ENCODE results near the gene BTBD9.

BTBD9 gene

DNA sequence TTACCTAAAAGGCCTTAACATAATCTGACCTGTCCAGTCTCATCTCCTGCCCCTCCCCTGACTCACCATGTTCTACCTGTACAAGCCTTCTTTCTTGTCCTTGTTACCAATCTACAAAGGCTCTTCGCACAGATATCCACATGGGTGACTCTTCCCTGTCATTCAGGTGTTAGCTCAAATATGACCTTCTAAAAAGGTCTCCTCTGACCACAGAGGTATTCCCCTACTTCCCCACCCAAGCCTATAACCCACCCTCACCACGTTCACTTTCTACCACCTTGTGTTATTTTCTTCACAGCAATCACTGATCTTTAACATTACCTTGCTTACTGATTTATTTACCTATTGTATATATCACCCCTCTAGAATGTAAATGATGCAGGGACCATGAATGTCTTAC, 96.7 kb downstream of the BTBD9 start:
- no peak for TF ChIP-seq CTCF (IDR thresholded peaks at IDR 0.05; ENCODE audit: low read depth, low read length, missing control alignments)
- DNase-seq (ENCODE audit: low read depth), result no peak
- no peak overlapping the region for H3K4me3 ChIP-seq (ENCODE audit: low read depth, low read length)
- in situ Hi-C loops (cut with HindIII; ENCODE audit: low sequenced_read_pairs), result no loop called here

- DNase-seq (ENCODE audit: low read depth), result no peak
- in situ Hi-C loops (cut with HindIII; ENCODE audit: low sequenced_read_pairs), result no loop called here
- TF ChIP-seq CTCF (IDR thresholded peaks at IDR 0.05; ENCODE audit: low read depth, low read length, missing control alignments), result no peak
Observed at GRCh38 chr6:38542031-38542430, 97.7 kb downstream of the BTBD9 start.

GRCh38 chr6:38533064-38533463, 106.7 kb downstream of the BTBD9 start:
- in situ Hi-C loops (cut with HindIII; ENCODE audit: low sequenced_read_pairs), result no loop called here
- DNase-seq (ENCODE audit: low read depth), result no peak
- no peak for TF ChIP-seq CTCF (IDR thresholded peaks at IDR 0.05; ENCODE audit: low read depth, low read length, missing control alignments)
- H3K4me3 ChIP-seq (ENCODE audit: low read depth, low read length), result no peak overlapping the region

More at GRCh38 chr6:38542031-38542430, 97.7 kb downstream of the BTBD9 start:
- no peak overlapping the region for H3K4me3 ChIP-seq (ENCODE audit: low read depth, low read length)

DNA sequence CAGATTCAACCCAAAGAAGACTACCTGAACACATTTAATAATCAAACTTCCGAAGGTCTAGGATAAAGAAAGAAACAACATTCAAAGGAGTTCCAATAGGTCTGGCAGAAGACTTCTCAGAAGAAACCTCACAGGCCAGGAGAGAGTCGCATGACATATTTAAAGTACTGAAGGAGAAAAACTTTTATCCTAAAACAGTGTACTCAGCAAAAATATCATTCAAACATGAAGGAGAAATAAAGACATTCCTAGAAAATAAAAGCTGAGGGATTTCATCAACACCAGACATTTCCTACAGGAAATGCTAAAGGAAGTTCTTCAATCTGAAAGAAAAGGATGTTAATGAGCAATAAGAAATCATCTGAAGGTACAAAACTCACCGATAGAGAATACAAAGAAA, 108.6 kb downstream of the BTBD9 start:
- in situ Hi-C loops (cut with HindIII; ENCODE audit: low sequenced_read_pairs), result no loop called here

GRCh38 chr6:38528196-38528965, 111.3 kb downstream of the BTBD9 start:
- no peak overlapping the region for H3K4me3 ChIP-seq (ENCODE audit: low read depth, low read length)
- no peak for TF ChIP-seq CTCF (IDR thresholded peaks at IDR 0.05; ENCODE audit: low read depth, low read length, missing control alignments)
- DNase-seq (ENCODE audit: low read depth), result peak; percentile 60
- in situ Hi-C loops (cut with HindIII; ENCODE audit: low sequenced_read_pairs), result no loop called here

More for the DNA sequence above, 108.6 kb downstream of the BTBD9 start:
- no peak for DNase-seq (ENCODE audit: low read depth)
- no peak overlapping the region for H3K4me3 ChIP-seq (ENCODE audit: low read depth, low read length)
- TF ChIP-seq CTCF (IDR thresholded peaks at IDR 0.05; ENCODE audit: low read depth, low read length, missing control alignments), result no peak

DNA sequence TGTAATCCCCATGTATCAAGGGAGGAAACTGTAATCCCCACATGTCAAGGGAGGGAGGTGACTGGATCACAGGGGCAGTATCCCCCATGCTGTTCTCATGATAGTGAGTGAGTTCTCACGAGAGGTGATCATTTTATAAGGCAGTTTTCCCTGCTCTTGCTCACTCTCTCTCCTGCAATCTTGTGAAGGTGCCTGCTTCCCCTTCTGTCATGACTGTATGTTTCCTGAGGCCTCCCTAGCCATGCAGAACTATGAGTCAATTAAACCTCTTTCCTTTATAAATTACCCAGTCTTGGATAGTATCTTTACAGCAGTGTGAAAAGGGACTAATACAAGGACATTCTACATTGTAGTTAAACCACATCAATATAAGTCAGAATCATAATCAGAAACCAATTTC, 112.4 kb downstream of the BTBD9 start:
- no peak overlapping the region for H3K4me3 ChIP-seq (ENCODE audit: low read depth, low read length)
- DNase-seq (ENCODE audit: low read depth), result no peak
- in situ Hi-C loops (cut with HindIII; ENCODE audit: low sequenced_read_pairs), result no loop called here
- no peak for TF ChIP-seq CTCF (IDR thresholded peaks at IDR 0.05; ENCODE audit: low read depth, low read length, missing control alignments)
